Aorta (tissue), 5 donors: ENCODE measurements around the gene S100PBP. TPM values are rescaled to one million over a fixed set of nuclear protein-coding genes. Genes with fewer than 3 reads are reported as not detected.

Source experiments
- ATAC-seq: fragments of 200-7000 bp; cut with Tn5 transposase; one replicate; pipeline ENCODE4 v1.9.1; 2022; ENCODE audit warnings: moderate library complexity; ENCODE audit not compliant: low FRiP score
- DNase-seq, 2 donors: peaks; one replicate each; pipeline ENCODE4 v3.0.0-alpha.2; 2020
- H3K27ac ChIP-seq, 2 donors: one replicate each; pipeline ENCODE4 v1.5.1; 2013; ENCODE audit warnings: low read length in 2 of 2, mild to moderate bottlenecking in 2 of 2, moderate library complexity in 2 of 2, control low read depth in 1 of 2, inconsistent platforms in 1 of 2, low read depth in 1 of 2
- H3K27me3 ChIP-seq, 2 donors: one replicate each; pipeline ENCODE4 v1.6.1; 2013; ENCODE audit warnings: control low read depth in 1 of 2, low read length in 1 of 2, mild to moderate bottlenecking in 1 of 2, moderate library complexity in 1 of 2; ENCODE audit not compliant: insufficient read depth in 2 of 2, control insufficient read depth in 1 of 2
- H3K36me3 ChIP-seq, 2 donors: one replicate each; pipeline ENCODE4 v1.6.1; 2013; ENCODE audit warnings: control low read depth in 1 of 2, low read length in 1 of 2, mild to moderate bottlenecking in 1 of 2; ENCODE audit not compliant: insufficient read depth in 2 of 2, control insufficient read depth in 1 of 2
- H3K4me1 ChIP-seq, 2 donors: one replicate each; pipeline ENCODE4 v1.6.1; 2013; ENCODE audit warnings: low read length in 2 of 2, control low read depth in 1 of 2, mild to moderate bottlenecking in 1 of 2, moderate library complexity in 1 of 2; ENCODE audit not compliant: insufficient read depth in 2 of 2, control insufficient read depth in 1 of 2
- H3K4me3 ChIP-seq, 2 donors: one replicate each; pipeline ENCODE4 v1.5.1; 2013; ENCODE audit warnings: low read length in 2 of 2, control low read depth in 1 of 2, mild to moderate bottlenecking in 1 of 2
- H3K9me3 ChIP-seq: one replicate; pipeline ENCODE4 v1.6.1; 2013; ENCODE audit warnings: mild to moderate bottlenecking, low read length; ENCODE audit not compliant: control insufficient read depth
- WGBS, 2 donors: extraction: QIAGEN DNeasy Blood & Tissue Kit; methylation state at CpG; one replicate each; pipeline ENCODE4 v1.1.7; 2013; 5-methylcytosine and 5-hydroxymethylcytosine counted together
- intact Hi-C, 2 donors: fragments of 100-400 bp; cut with DNase I; formaldehyde crosslinking; loops; one replicate each; pipeline versions ENCODE4 v1.14.2 to v1.15.0; 2022
- polyA plus RNA-seq, 2 donors: library from polyadenylated mRNA; stranded (reverse); fragments of 200-250 nt; gene quantifications; one replicate each; pipeline ENCODE4 v1.2.3, GENCODE V29; 2013
- total RNA-seq, 2 donors: library from RNA; stranded (reverse); fragmentation: NEBNext Ultra II Directional; extraction: Animal tissue kit (Norgen Biotek cat#: 25700); gene quantifications; one replicate each; pipeline ENCODE4 v1.2.1, GENCODE V29; 2021
- donor health status: healthy with polysubstance abuse.
- donor health status: Bipolar disorder and iron deficiency.
- donor health status: DM: no; HTN: no; CAD: no.
- donor health status: DM: no; HTN: no; CAD: no.
- donor health status: DM: yes; HTN: yes; CAD: no.

Gene S100PBP
- total and polyA plus RNA-seq, 4 donors = 2.8 to 60.7 (median 24.8) TPM

DNA sequence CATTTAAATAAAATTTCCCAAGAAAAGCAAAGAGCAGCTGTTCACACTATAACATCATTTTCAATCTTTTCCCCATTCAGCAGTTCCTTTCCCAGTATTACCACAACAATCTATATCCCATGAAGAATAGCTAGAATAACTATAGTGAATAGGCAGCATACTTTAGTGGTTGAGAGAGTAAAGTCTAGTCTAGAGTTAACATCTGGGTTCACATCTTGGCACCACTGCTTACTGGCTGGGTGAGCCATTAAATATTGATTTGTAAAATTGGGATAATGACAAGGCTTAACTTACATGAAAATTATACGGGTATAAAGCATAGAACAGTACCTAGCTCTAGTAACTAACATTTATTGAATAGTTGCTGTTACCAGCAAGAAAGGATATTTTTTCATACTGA lies 14.4 kb downstream of the S100PBP start:
- no peaks in the 10 kb centered on the region for H3K9me3 ChIP-seq
- no peak for DNase-seq
- H3K4me1 ChIP-seq = no peaks in the 10 kb centered on the region
- no peak overlapping the region for H3K27ac ChIP-seq
- ATAC-seq = no peak
- 74 to 81% methylated on average over 1 of the region's 1 CpG for WGBS, 2 donors
- H3K4me3 ChIP-seq = no peak overlapping the region
- peaks cover 4 to 10% of the 10 kb centered on the region in 2 donors for H3K36me3 ChIP-seq
- no peaks in the 10 kb centered on the region for H3K27me3 ChIP-seq
- intact Hi-C loops = no loop called here

DNA sequence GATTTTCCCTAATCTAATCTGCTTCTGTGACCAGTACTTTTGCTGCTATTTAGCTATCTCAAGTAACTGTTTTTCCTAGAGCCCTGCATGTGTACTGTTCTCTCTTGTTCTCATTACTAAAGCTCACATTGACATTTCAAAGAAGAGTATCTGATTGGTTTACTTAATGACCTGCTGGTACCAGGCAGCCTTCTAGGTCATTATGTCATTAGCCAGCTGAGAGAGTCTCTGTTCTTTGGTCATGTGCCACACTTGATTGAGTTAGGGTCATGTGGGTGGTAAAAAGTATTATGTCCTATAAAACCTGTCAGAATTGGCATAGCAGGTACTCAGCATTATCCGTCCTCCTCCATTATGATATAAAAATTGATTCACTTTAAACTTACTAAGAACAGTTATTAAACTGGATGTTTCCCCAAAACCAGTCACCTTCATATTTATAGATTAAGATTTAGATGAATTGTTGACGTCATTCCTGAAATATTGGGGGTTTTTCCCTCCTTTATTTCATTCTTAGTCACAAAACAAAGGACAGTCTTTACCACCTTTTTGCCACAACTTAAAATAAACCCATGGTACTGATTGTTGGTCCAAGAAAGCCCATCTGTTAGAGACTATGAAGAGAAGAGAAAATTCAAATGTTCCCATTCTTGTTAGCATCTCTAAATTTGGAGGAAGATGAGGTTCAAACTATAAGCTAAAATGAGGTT lies 31.1 kb downstream of the S100PBP start:
- Histone ChIP-seq H3K4me1 (no peaks in the 10 kb centered on the region), H3K27ac (no peak overlapping the region), H3K27me3 (no peaks in the 10 kb centered on the region), H3K9me3 (no peaks in the 10 kb centered on the region), H3K36me3 (no peaks in the 10 kb centered on the region), H3K4me3 (no peak overlapping the region)
- intact Hi-C loops = no loop called here
- WGBS, 2 donors = 42 to 44% methylated on average over 2 of the region's 2 CpGs
- no peak for DNase-seq
- ATAC-seq = no peak

GRCh38 chr1:32855861-32856617 lies 38.6 kb downstream of the S100PBP start:
- H3K4me3 ChIP-seq = no peak overlapping the region
- no peaks in the 10 kb centered on the region for H3K4me1 ChIP-seq
- H3K9me3 ChIP-seq = no peaks in the 10 kb centered on the region
- no peak overlapping the region for H3K27ac ChIP-seq
- H3K36me3 ChIP-seq = peaks cover 3 to 6% of the 10 kb centered on the region in 2 donors
- H3K27me3 ChIP-seq = no peaks in the 10 kb centered on the region
- ATAC-seq (no peak), DNase-seq (no peak)
- 88 to 91% methylated on average over 13 of the region's 13 CpGs for WGBS, 2 donors
- intact Hi-C loops = no loop called here

- Histone ChIP-seq H3K4me1 (peaks cover 0 to 4% of the 10 kb centered on the region in 2 donors), H3K27me3 (no peaks in the 10 kb centered on the region), H3K4me3 (no peak overlapping the region), H3K27ac (no peak overlapping the region), H3K9me3 (no peaks in the 10 kb centered on the region), H3K36me3 (peaks cover 3 to 6% of the 10 kb centered on the region in 2 donors)
- intact Hi-C loops = no loop called here
- DNase-seq (no peak), ATAC-seq (no peak)
- WGBS, 2 donors = 67 to 77% methylated on average over 2 of the region's 2 CpGs
These were observed 40.7 kb downstream of the S100PBP start for GRCh38 chr1:32858136-32858535.

- DNase-seq = no peak
- peaks cover 3 to 6% of the 10 kb centered on the region in 2 donors for H3K36me3 ChIP-seq
- ATAC-seq = no peak
- no peak overlapping the region for H3K4me3 ChIP-seq
- peaks cover 0 to 4% of the 10 kb centered on the region in 2 donors for H3K4me1 ChIP-seq
- H3K27ac ChIP-seq = no peak overlapping the region
- intact Hi-C loops = no loop called here
- H3K27me3 ChIP-seq = no peaks in the 10 kb centered on the region
- WGBS, 2 donors = 94% methylated on average over 7 of the region's 7 CpGs
- H3K9me3 ChIP-seq = no peaks in the 10 kb centered on the region
These were observed 41.3 kb downstream of the S100PBP start for GRCh38 chr1:32858791-32859190.

DNA sequence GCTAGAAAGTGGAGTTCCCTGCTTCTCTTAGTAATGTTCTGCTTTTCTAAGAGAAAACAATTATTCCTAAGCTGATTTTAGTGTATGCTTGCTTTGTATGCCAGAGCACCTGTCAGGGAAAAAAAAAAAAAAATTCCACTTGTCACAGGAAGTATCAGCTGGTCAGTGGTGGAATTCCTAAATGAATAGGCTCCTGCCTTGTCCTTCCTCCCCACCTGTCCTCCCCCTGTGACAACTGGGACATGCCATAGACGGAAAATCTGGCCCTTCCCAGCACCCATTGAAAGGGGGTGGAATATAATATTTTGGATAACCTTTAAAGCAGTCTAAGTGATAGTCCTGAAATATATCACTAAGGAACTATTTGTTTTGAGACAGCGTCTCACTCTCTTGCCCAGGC lies 42.5 kb downstream of the S100PBP start:
- intact Hi-C loops = no loop called here
- Histone ChIP-seq H3K4me1 (peaks cover 0 to 6% of the 10 kb centered on the region in 2 donors), H3K4me3 (no peak overlapping the region), H3K36me3 (peaks cover 0 to 6% of the 10 kb centered on the region in 2 donors), H3K27me3 (no peaks in the 10 kb centered on the region), H3K9me3 (no peaks in the 10 kb centered on the region), H3K27ac (no peak overlapping the region)
- WGBS, 2 donors = 85 to 93% methylated on average over 2 of the region's 2 CpGs
- ATAC-seq = no peak
- no peak for DNase-seq

GRCh38 chr1:32860566-32860965 lies 43.1 kb downstream of the S100PBP start:
- ATAC-seq (no peak), DNase-seq (no peak)
- intact Hi-C loops = no loop called here
- Histone ChIP-seq H3K36me3 (peaks cover 0 to 6% of the 10 kb centered on the region in 2 donors), H3K27me3 (no peaks in the 10 kb centered on the region), H3K9me3 (no peaks in the 10 kb centered on the region), H3K4me1 (peaks cover 0 to 6% of the 10 kb centered on the region in 2 donors), H3K27ac (peak overlapping the region in 1 of 2 donors; percentile 56), H3K4me3 (no peak overlapping the region)

GRCh38 chr1:32861904-32862695 lies 44.6 kb downstream of the S100PBP start:
- WGBS, 2 donors = 56 to 63% methylated on average over 3 of the region's 3 CpGs
- peak; percentile 35 for ATAC-seq
- Histone ChIP-seq H3K9me3 (no peaks in the 10 kb centered on the region), H3K4me3 (no peak overlapping the region), H3K36me3 (no peaks in the 10 kb centered on the region), H3K27me3 (no peaks in the 10 kb centered on the region), H3K4me1 (peaks cover 0 to 6% of the 10 kb centered on the region in 2 donors), H3K27ac (peak overlapping the region in 1 of 2 donors; percentile 70)
- peak in 1 of 2 donors; percentile 52 for DNase-seq
- intact Hi-C loops = no loop called here
